Left lobe of liver (tissue), 2 donors: ENCODE results near the gene CCDC197. TPM values are rescaled to one million over a fixed set of nuclear protein-coding genes. Genes with fewer than 3 reads are reported as not detected.

ENCODE experiments used
- ATAC-seq: fragments of 200-7000 bp; cut with Tn5 transposase; one replicate; pipeline ENCODE4 v1.9.1; 2020; ENCODE audit warnings: mild to moderate bottlenecking, moderate library complexity
- DNase-seq: peaks from one replicate; pipeline ENCODE4 v3.0.0-alpha.2; 2020; ENCODE audit warnings: low spot score
- total RNA-seq: library from RNA; stranded (reverse); gene quantifications from one replicate; pipeline ENCODE4 v1.2.1, GENCODE V29; 2021
- donor health status: DM: no; HTN: no; CAD: no; lungs with moderate emphysema.
- donor health status: DM: no; HTN: yes; CAD: no.

The CCDC197 gene
- total RNA-seq, 1 donor from 2014 or later, result not detected

- DNase-seq (no peak), ATAC-seq (no peak)
These were observed 57.8 kb downstream of the CCDC197 start for GRCh38 chr14:94054936-94055335.

DNA sequence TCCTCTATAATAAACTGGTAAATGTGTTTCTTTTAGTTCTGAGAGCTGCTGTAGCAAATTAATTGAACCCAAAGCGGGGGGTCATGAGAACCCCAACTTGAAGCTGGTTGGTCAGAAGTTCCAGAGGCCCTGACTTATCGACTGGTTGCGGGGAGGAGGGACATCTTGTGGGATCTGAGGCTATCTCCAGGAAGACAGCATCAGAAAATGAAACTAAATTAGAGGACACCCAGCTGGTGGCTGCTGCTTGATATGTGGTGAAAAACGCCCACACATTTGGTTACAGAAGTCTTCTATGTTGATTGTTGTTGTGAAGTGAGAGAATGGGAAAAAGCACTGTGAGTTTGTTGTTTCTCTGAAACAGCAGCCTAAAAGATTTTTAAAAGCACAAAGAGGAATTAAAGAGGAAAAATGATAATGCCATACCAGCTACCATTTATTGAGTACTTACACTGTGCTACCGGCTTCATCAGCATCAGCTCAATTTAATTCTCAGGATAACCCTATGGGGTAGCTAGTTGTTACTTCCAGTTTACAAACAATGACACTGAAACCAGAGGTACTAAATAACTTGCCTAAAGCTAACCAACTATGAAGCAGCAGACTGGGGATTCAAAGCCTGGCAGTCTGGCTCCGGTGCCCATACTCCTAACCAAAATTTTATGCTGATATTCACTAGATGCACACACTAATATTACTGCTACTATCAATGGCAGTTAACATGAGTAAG is 59.6 kb downstream of the CCDC197 start:
- DNase-seq, result no peak
- ATAC-seq, result no peak

- no peak for DNase-seq
- ATAC-seq, result peak; percentile 3
These were observed 61.1 kb downstream of the CCDC197 start for GRCh38 chr14:94058128-94058673.

Other genes with a start within 250 kb of the CCDC197 start
- 0.30 TPM for gene PRIMA1, start 208.8 kb upstream of the CCDC197 start, total RNA-seq
- gene FAM181A, start 70.0 kb upstream of the CCDC197 start, total RNA-seq, result not detected
- 0.20 TPM for gene ASB2, start 20.7 kb upstream of the CCDC197 start, total RNA-seq
- gene OTUB2, start 29.0 kb downstream of the CCDC197 start, total RNA-seq, result 1.1 TPM
- gene DDX24, start 83.9 kb downstream of the CCDC197 start, total RNA-seq, result 54.2 TPM
- 5.9 TPM for gene IFI27L1, start 84.0 kb downstream of the CCDC197 start, total RNA-seq
- gene IFI27, start 113.4 kb downstream of the CCDC197 start, total RNA-seq, result 20.4 TPM
- gene IFI27L2, start 132.3 kb downstream of the CCDC197 start, total RNA-seq, result 1.2 TPM
- gene PPP4R4, start 177.0 kb downstream of the CCDC197 start, total RNA-seq, result 0.28 TPM